ENCODE data around the gene LILRA5. TPM values are rescaled to one million over a fixed set of nuclear protein-coding genes. Genes with fewer than 3 reads are reported as not detected.

The LILRA5 gene
- total RNA-seq, 2 donors from 2014 or later, result 1.2 TPM; not detected in 1

- Histone ChIP-seq H3K36me3 (no peaks in the 10 kb centered on the region), H3K4me3 (no peak overlapping the region), H3K27me3 (replicated peaks; ENCODE audit: insufficient read depth) (no peaks in the 10 kb centered on the region), H3K4me1 (replicated peaks) (no peaks in the 10 kb centered on the region), H3K9me3 (no peaks in the 10 kb centered on the region), H3K27ac (no peak overlapping the region)
- DNase-seq (ENCODE audit: low spot score), result no peak
- intact Hi-C loops (cut with DNase I), result no loop called here
- TF ChIP-seq POLR2AphosphoS5 (IDR thresholded peaks at IDR 0.05) (no peak), CTCF (IDR thresholded peaks at IDR 0.05) (no peak), POLR2A (IDR thresholded peaks at IDR 0.05) (no peak)
- WGBS, result 85% methylated on average over 4 of the region's 4 CpGs
Measured at GRCh38 chr19:54343868-54344267, 30.9 kb upstream of the LILRA5 start.

GRCh38 chr19:54341295-54341694 lies 28.3 kb upstream of the LILRA5 start:
- Histone ChIP-seq H3K27me3 (replicated peaks; ENCODE audit: insufficient read depth) (no peaks in the 10 kb centered on the region), H3K4me1 (replicated peaks) (no peaks in the 10 kb centered on the region), H3K9me3 (no peaks in the 10 kb centered on the region), H3K4me3 (no peak overlapping the region), H3K36me3 (no peaks in the 10 kb centered on the region), H3K27ac (no peak overlapping the region)
- 67% methylated on average over 8 of the region's 8 CpGs for WGBS
- DNase-seq (ENCODE audit: low spot score), result no peak
- TF ChIP-seq POLR2AphosphoS5 (IDR thresholded peaks at IDR 0.05), result no peak
- TF ChIP-seq POLR2A (IDR thresholded peaks at IDR 0.05), result no peak
- no peak for TF ChIP-seq CTCF (IDR thresholded peaks at IDR 0.05)
- intact Hi-C loops (cut with DNase I), result no loop called here

- Histone ChIP-seq H3K4me1 (replicated peaks) (no peaks in the 10 kb centered on the region), H3K27me3 (replicated peaks; ENCODE audit: insufficient read depth) (no peaks in the 10 kb centered on the region), H3K27ac (no peak overlapping the region), H3K4me3 (no peak overlapping the region), H3K9me3 (no peaks in the 10 kb centered on the region), H3K36me3 (no peaks in the 10 kb centered on the region)
- TF ChIP-seq CTCF (IDR thresholded peaks at IDR 0.05) (no peak), POLR2A (IDR thresholded peaks at IDR 0.05) (no peak), POLR2AphosphoS5 (IDR thresholded peaks at IDR 0.05) (no peak)
- intact Hi-C loops (cut with DNase I), result no loop called here
- no peak for DNase-seq (ENCODE audit: low spot score)
- 51% methylated on average over 9 of the region's 9 CpGs for WGBS
Measured at GRCh38 chr19:54339646-54340358, 26.8 kb upstream of the LILRA5 start.

- 85% methylated on average over 6 of the region's 6 CpGs for WGBS
- Histone ChIP-seq H3K27me3 (replicated peaks; ENCODE audit: insufficient read depth) (no peaks in the 10 kb centered on the region), H3K4me3 (no peak overlapping the region), H3K36me3 (no peaks in the 10 kb centered on the region), H3K9me3 (no peaks in the 10 kb centered on the region), H3K27ac (no peak overlapping the region), H3K4me1 (replicated peaks) (no peaks in the 10 kb centered on the region)
- TF ChIP-seq POLR2A (IDR thresholded peaks at IDR 0.05), result no peak
- TF ChIP-seq CTCF (IDR thresholded peaks at IDR 0.05), result no peak
- TF ChIP-seq POLR2AphosphoS5 (IDR thresholded peaks at IDR 0.05), result no peak
- DNase-seq (ENCODE audit: low spot score), result no peak
- intact Hi-C loops (cut with DNase I), result no loop called here
Measured at GRCh38 chr19:54338521-54338920, 25.6 kb upstream of the LILRA5 start.

GRCh38 chr19:54337858-54338230 lies 24.9 kb upstream of the LILRA5 start:
- Histone ChIP-seq H3K4me3 (no peak overlapping the region), H3K9me3 (no peaks in the 10 kb centered on the region), H3K36me3 (no peaks in the 10 kb centered on the region), H3K27ac (no peak overlapping the region), H3K27me3 (replicated peaks; ENCODE audit: insufficient read depth) (no peaks in the 10 kb centered on the region), H3K4me1 (replicated peaks) (no peaks in the 10 kb centered on the region)
- DNase-seq (ENCODE audit: low spot score), result no peak
- WGBS, result 77% methylated on average over 9 of the region's 9 CpGs
- intact Hi-C loops (cut with DNase I), result no loop called here
- TF ChIP-seq POLR2A (IDR thresholded peaks at IDR 0.05) (no peak), CTCF (IDR thresholded peaks at IDR 0.05) (no peak), POLR2AphosphoS5 (IDR thresholded peaks at IDR 0.05) (no peak)
